IPS-NIHi7 (cell line): ENCODE measurements around the gene THSD4.
"Not testable (repeated sequence)": the region's sequence is repeated elsewhere in the genome, so short reads cannot be mapped to it uniquely, and the experiment has no call there.

Experiments used
- DNase-seq: peaks from one replicate; pipeline ENCODE4 v3.0.0; 2012; ENCODE audit warnings: mixed read lengths; ENCODE audit errors: extremely low spot score

THSD4 gene

GRCh38 chr15:71261418-71261817 lies 146.1 kb downstream of the THSD4 start:
- no peak for DNase-seq

GRCh38 chr15:71261909-71262308 lies 146.6 kb downstream of the THSD4 start:
- no peak for DNase-seq

- no peak for DNase-seq
Measured at GRCh38 chr15:71262599-71262998, 147.3 kb downstream of the THSD4 start.

- not testable (repeated sequence) for DNase-seq
Measured at GRCh38 chr15:71265606-71266005, 150.3 kb downstream of the THSD4 start.

- DNase-seq, result no peak
Measured at GRCh38 chr15:71271327-71271726, 156.1 kb downstream of the THSD4 start.

GRCh38 chr15:71272932-71273331 lies 157.7 kb downstream of the THSD4 start:
- no peak for DNase-seq

GRCh38 chr15:71273731-71274447 lies 158.6 kb downstream of the THSD4 start:
- no peak for DNase-seq

- no peak for DNase-seq
Measured at GRCh38 chr15:71274448-71274798, 159.2 kb downstream of the THSD4 start.

GRCh38 chr15:71275098-71275497 lies 159.8 kb downstream of the THSD4 start:
- no peak for DNase-seq

- DNase-seq, result no peak
Measured at GRCh38 chr15:71275566-71276335, 160.5 kb downstream of the THSD4 start.

GRCh38 chr15:71276336-71276665 lies 161.0 kb downstream of the THSD4 start:
- no peak for DNase-seq

GRCh38 chr15:71278989-71279756 lies 163.9 kb downstream of the THSD4 start:
- no peak for DNase-seq

GRCh38 chr15:71279757-71280141 lies 164.5 kb downstream of the THSD4 start:
- no peak for DNase-seq

GRCh38 chr15:71280206-71280605 lies 164.9 kb downstream of the THSD4 start:
- no peak for DNase-seq

GRCh38 chr15:71281256-71281655 lies 166.0 kb downstream of the THSD4 start:
- DNase-seq, result no peak

GRCh38 chr15:71282076-71282475 lies 166.8 kb downstream of the THSD4 start:
- peak; percentile 12 for DNase-seq

GRCh38 chr15:71288348-71288955 lies 173.2 kb downstream of the THSD4 start:
- DNase-seq, result no peak

- DNase-seq, result no peak
Measured at GRCh38 chr15:71290002-71290401, 174.7 kb downstream of the THSD4 start.

- DNase-seq, result no peak
Measured at GRCh38 chr15:71290881-71291635, 175.8 kb downstream of the THSD4 start.

GRCh38 chr15:71291723-71292122 lies 176.5 kb downstream of the THSD4 start:
- DNase-seq, result no peak

- no peak for DNase-seq
Measured at GRCh38 chr15:71293723-71294122, 178.5 kb downstream of the THSD4 start.
